GM19468 (cell line): ENCODE results near the gene RHOBTB1.
"Not testable (repeated sequence)": the region's sequence is repeated elsewhere in the genome, so short reads cannot be mapped to it uniquely, and the experiment has no call there.

Experiments used
- ATAC-seq: cut with Tn5 transposase; IDR thresholded peaks from one replicate; pipeline ENCODE4 v1.9.1; 2021; ENCODE audit warnings: mild to moderate bottlenecking, moderate library complexity, moderate number of reproducible peaks; ENCODE audit not compliant: unreplicated experiment; ENCODE audit errors: extremely low read depth

The RHOBTB1 gene

GRCh38 chr10:60944058-60944909, at the start of gene RHOBTB1:
TSS of gene RHOBTB1 (minus strand) at chr10:60944185. CDS start at chr10:60911542, 32,643 bp downstream.
- ATAC-seq: no peak

GRCh38 chr10:60992636-60993035, 48.7 kb upstream of the RHOBTB1 start:
- ATAC-seq: no peak

GRCh38 chr10:60990663-60991062, 46.7 kb upstream of the RHOBTB1 start:
- ATAC-seq: no peak

GRCh38 chr10:60989400-60989876, 45.5 kb upstream of the RHOBTB1 start:
- ATAC-seq: peak; percentile 84

GRCh38 chr10:60986791-60987190, 42.8 kb upstream of the RHOBTB1 start:
- ATAC-seq: no peak

- no peak for ATAC-seq
Observed at GRCh38 chr10:60985951-60986350, 42.0 kb upstream of the RHOBTB1 start.

- no peak for ATAC-seq
Observed at GRCh38 chr10:60980997-60981396, 37.0 kb upstream of the RHOBTB1 start.

GRCh38 chr10:60979667-60980104, 35.7 kb upstream of the RHOBTB1 start:
- no peak for ATAC-seq

- ATAC-seq: no peak
Observed at GRCh38 chr10:60978287-60979115, 34.5 kb upstream of the RHOBTB1 start.

GRCh38 chr10:60977161-60978122, 33.5 kb upstream of the RHOBTB1 start:
- no peak for ATAC-seq

- no peak for ATAC-seq
Observed at GRCh38 chr10:60976687-60977086, 32.7 kb upstream of the RHOBTB1 start.

- no peak for ATAC-seq
Observed at GRCh38 chr10:60975716-60976115, 31.7 kb upstream of the RHOBTB1 start.

GRCh38 chr10:60974463-60975149, 30.6 kb upstream of the RHOBTB1 start:
- ATAC-seq: no peak

- ATAC-seq: no peak
Observed at GRCh38 chr10:60973086-60973485, 29.1 kb upstream of the RHOBTB1 start.

- ATAC-seq: not testable (repeated sequence)
Observed at GRCh38 chr10:60972181-60972580, 28.2 kb upstream of the RHOBTB1 start.

GRCh38 chr10:60970526-60970925, 26.5 kb upstream of the RHOBTB1 start:
- ATAC-seq: no peak

- ATAC-seq: no peak
Observed at GRCh38 chr10:60968504-60968903, 24.5 kb upstream of the RHOBTB1 start.

GRCh38 chr10:60967854-60968484, 24.0 kb upstream of the RHOBTB1 start:
- ATAC-seq: no peak

GRCh38 chr10:60967260-60967659, 23.3 kb upstream of the RHOBTB1 start:
- no peak for ATAC-seq
